ENCODE data around the gene ST8SIA4. TPM values are rescaled to one million over a fixed set of nuclear protein-coding genes. Genes with fewer than 3 reads are reported as not detected.

The ST8SIA4 gene
- total and polyA plus RNA-seq, 2 donors (not counting 3 experiments of a cell fraction or from before 2014, with no cell fraction given): 4.5 to 25.0 TPM

DNA sequence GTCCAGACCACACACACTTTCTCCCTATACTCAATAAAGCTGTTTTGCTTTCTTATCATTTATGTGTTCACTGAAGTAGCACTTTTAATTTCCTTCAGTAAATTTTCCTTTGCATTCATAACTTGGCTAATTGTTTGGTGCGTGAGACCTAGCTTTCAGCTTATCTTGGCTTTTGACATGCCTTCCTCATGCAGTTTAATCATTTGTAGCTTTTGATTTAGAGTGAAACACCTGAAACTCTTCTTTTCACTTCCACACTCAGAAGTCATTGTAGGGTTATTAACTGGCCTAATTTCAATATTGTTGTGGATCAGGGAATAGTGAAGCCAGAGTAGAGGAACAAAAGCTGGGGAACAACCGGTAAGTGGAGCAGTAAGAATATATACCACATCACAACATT, 114.7 kb downstream of the ST8SIA4 start:
- POLR2A ChIA-PET: no interaction called here
- no peaks in the 10 kb centered on the region for H3K36me3 ChIP-seq (ENCODE audit: control insufficient read depth in 2 of 2, extremely low read depth in 1 of 2, insufficient read depth in 2 of 2, low read length in 2 of 2)
- DNase-seq (ENCODE audit: low read depth, low spot score) (no peak), FAIRE-seq (no peak)
- H3K27ac ChIP-seq (ENCODE audit: insufficient read depth, low read depth, low read length): no peak overlapping the region
- H4K20me1 ChIP-seq (replicated peaks; ENCODE audit: control insufficient read depth, extremely low read depth, insufficient read depth, low read length): no peaks in the 10 kb centered on the region
- TF ChIP-seq GATA2 (IDR thresholded peaks at IDR 0.05; ENCODE audit: insufficient read depth, insufficient read length, low read depth, low read length) (no peak), MYC (IDR thresholded peaks at IDR 0.05; ENCODE audit: low read depth, low read length) (no peak), CTCF (IDR thresholded peaks at IDR 0.05; ENCODE audit: extremely low read depth in 1 of 2, insufficient read depth in 1 of 2, low read depth in 1 of 2, low read length in 2 of 2) (no peak)
- no peaks in the 10 kb centered on the region for H3K4me1 ChIP-seq (ENCODE audit: control insufficient read depth, extremely low read depth, insufficient read depth, low read length)
- no peak overlapping the region for H3K4me3 ChIP-seq (replicated peaks in 1 of 3; ENCODE audit: insufficient read depth in 1 of 3, low read depth in 1 of 3, low read length in 3 of 3)
- H2AFZ ChIP-seq (ENCODE audit: low read depth, low read length): no peak overlapping the region
- H3K4me2 ChIP-seq (ENCODE audit: insufficient read depth, low read length): no peak overlapping the region
- dilution Hi-C loops (cut with MboI; ENCODE audit: extremely low pct_ligation_motif_present, low sequenced_read_pairs): no loop called here
- H3K9me1 ChIP-seq (replicated peaks; ENCODE audit: control insufficient read depth, extremely low read depth, insufficient read depth, low read length): no peaks in the 10 kb centered on the region
- no peaks in the 10 kb centered on the region for H3K79me2 ChIP-seq (ENCODE audit: control insufficient read depth, insufficient read depth, low read length)
- no TSS peak for BruUV-seq (replicated peaks)
- CTCF ChIA-PET: interaction anchor here (0.8 to 3.9 kb wide), 2 partner anchors 10 to 112 kb away, joined by 3 to 12 read pairs; no protein-coding TSS in a partner anchor
- no peak overlapping the region for H3K9ac ChIP-seq (replicated peaks; ENCODE audit: extremely low read depth, insufficient read depth, low read length)
- intact Hi-C loops (cut with micrococcal nuclease): no loop called here
- no peaks in the 10 kb centered on the region for H3K27me3 ChIP-seq (ENCODE audit: control insufficient read depth in 2 of 2, insufficient read depth in 2 of 2, low read length in 2 of 2)
- no peaks in the 10 kb centered on the region for H3K9me3 ChIP-seq (replicated peaks; ENCODE audit: control insufficient read depth, insufficient read depth, low read length)

DNA sequence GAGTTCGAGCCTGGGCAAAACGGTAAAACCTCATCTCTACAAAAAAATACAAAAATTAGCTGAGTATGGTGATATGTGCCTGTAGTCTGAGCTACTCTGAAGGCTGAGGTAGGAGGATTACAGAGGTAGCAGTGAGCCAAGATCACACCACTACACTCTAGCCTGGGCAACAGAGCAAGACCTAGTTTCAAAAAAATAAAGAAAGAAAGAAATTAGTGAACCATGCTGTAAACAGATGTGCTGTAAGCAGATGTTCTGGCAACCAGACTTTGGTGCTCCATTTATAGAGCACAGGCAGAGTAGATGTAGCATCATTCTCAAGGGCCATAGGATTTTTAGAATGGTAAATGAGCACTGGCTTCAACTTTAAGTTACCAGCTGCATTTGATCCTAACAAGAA, 115.4 kb downstream of the ST8SIA4 start:
- dilution Hi-C loops (cut with MboI; ENCODE audit: extremely low pct_ligation_motif_present, low sequenced_read_pairs): no loop called here
- H3K4me3 ChIP-seq (replicated peaks in 1 of 3; ENCODE audit: insufficient read depth in 1 of 3, low read depth in 1 of 3, low read length in 3 of 3): no peak overlapping the region
- H2AFZ ChIP-seq (ENCODE audit: low read depth, low read length): no peak overlapping the region
- no peaks in the 10 kb centered on the region for H3K9me1 ChIP-seq (replicated peaks; ENCODE audit: control insufficient read depth, extremely low read depth, insufficient read depth, low read length)
- no peaks in the 10 kb centered on the region for H4K20me1 ChIP-seq (replicated peaks; ENCODE audit: control insufficient read depth, extremely low read depth, insufficient read depth, low read length)
- CTCF ChIA-PET: interaction anchor here (0.8 to 3.9 kb wide), 2 partner anchors 10 to 113 kb away, joined by 3 to 12 read pairs; no protein-coding TSS in a partner anchor
- no peaks in the 10 kb centered on the region for H3K9me3 ChIP-seq (replicated peaks; ENCODE audit: control insufficient read depth, insufficient read depth, low read length)
- DNase-seq (ENCODE audit: low read depth, low spot score) (no peak), FAIRE-seq (no peak)
- POLR2A ChIA-PET: no interaction called here
- H3K27me3 ChIP-seq (ENCODE audit: control insufficient read depth in 2 of 2, insufficient read depth in 2 of 2, low read length in 2 of 2): no peaks in the 10 kb centered on the region
- no peaks in the 10 kb centered on the region for H3K79me2 ChIP-seq (ENCODE audit: control insufficient read depth, insufficient read depth, low read length)
- no peak overlapping the region for H3K27ac ChIP-seq (ENCODE audit: insufficient read depth, low read depth, low read length)
- no peaks in the 10 kb centered on the region for H3K36me3 ChIP-seq (ENCODE audit: control insufficient read depth in 2 of 2, extremely low read depth in 1 of 2, insufficient read depth in 2 of 2, low read length in 2 of 2)
- intact Hi-C loops (cut with micrococcal nuclease): no loop called here
- TF ChIP-seq GATA2 (IDR thresholded peaks at IDR 0.05; ENCODE audit: insufficient read depth, insufficient read length, low read depth, low read length): no peak
- no peak for TF ChIP-seq POLR2AphosphoS5 (IDR thresholded peaks at IDR 0.05; ENCODE audit: insufficient read depth, low read depth, low read length)
- no peak for TF ChIP-seq CTCF (IDR thresholded peaks at IDR 0.05; ENCODE audit: extremely low read depth in 1 of 2, insufficient read depth in 1 of 2, low read depth in 1 of 2, low read length in 2 of 2)
- no peak for TF ChIP-seq MYC (IDR thresholded peaks at IDR 0.05; ENCODE audit: low read depth, low read length)
- no peak for TF ChIP-seq POLR2A (IDR thresholded peaks at IDR 0.05; ENCODE audit: low read depth, low read length)
- TF ChIP-seq, protein P1, sequence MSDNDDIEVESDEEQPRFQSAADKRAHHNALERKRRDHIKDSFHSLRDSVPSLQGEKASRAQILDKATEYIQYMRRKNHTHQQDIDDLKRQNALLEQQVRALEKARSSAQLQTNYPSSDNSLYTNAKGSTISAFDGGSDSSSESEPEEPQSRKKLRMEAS (IDR thresholded peaks at IDR 0.05; ENCODE audit: insufficient read depth, insufficient read length): no peak
- TF ChIP-seq FOS (IDR thresholded peaks at IDR 0.05; ENCODE audit: borderline replicate concordance, insufficient read depth, low read length): no peak
- no peak for TF ChIP-seq JUN (IDR thresholded peaks at IDR 0.05; ENCODE audit: borderline replicate concordance, insufficient read depth, insufficient read length, low read depth)
- no peak for TF ChIP-seq EZH2 (IDR thresholded peaks at IDR 0.05; ENCODE audit: borderline replicate concordance, low read depth, low read length, severe bottlenecking)
- H3K9ac ChIP-seq (replicated peaks; ENCODE audit: extremely low read depth, insufficient read depth, low read length): no peak overlapping the region
- no peak overlapping the region for H3K4me2 ChIP-seq (ENCODE audit: insufficient read depth, low read length)
- no peaks in the 10 kb centered on the region for H3K4me1 ChIP-seq (ENCODE audit: control insufficient read depth, extremely low read depth, insufficient read depth, low read length)
- no TSS peak for BruUV-seq (replicated peaks)

Measured in endothelial cell of umbilical vein (primary cell).